Stimulated activated CD8-positive, alpha-beta memory T cell treated with anti-CD3 and anti-CD28 coated beads, Interleukin-12 subunit alpha, Interleukin-12 subunit beta, amount 100 ng/mL, for 24 hours (primary cell): ENCODE results near the gene SLC5A6.

Source experiments
- DNase-seq: peaks from one replicate; pipeline ENCODE4 v3.0.0-alpha.2; 2020; ENCODE audit errors: extremely low read depth

SLC5A6 gene

GRCh38 chr2:27236626-27237025 is 24.6 kb upstream of the SLC5A6 start:
- DNase-seq = no peak

- no peak for DNase-seq
Measured at GRCh38 chr2:27236136-27236535, 24.1 kb upstream of the SLC5A6 start.

DNA sequence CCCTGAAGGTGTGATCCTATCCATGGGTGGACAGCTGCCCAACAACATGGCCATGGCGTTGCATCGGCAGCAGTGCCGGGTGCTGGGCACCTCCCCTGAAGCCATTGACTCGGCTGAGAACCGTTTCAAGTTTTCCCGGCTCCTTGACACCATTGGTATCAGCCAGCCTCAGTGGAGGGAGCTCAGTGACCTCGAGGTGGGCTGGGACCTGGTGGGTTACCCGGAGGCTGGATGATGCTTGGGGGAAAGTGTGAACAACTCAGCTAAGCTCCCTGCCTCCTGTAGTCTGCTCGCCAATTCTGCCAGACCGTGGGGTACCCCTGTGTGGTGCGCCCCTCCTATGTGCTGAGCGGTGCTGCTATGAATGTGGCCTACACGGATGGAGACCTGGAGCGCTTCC is 21.3 kb upstream of the SLC5A6 start:
- no peak for DNase-seq

DNA sequence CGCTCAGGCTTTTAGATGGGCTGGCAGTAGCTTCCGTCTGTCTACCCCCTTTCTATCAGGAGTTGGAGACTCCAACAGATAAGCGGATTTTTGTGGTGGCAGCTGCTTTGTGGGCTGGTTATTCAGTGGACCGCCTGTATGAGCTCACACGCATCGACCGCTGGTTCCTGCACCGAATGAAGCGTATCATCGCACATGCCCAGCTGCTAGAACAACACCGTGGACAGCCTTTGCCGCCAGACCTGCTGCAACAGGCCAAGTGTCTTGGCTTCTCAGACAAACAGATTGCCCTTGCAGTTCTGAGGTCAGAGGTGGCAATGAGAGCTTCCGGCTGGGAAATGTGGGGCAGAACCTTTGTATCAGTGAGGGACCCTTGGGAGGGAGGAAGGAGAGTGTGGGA is 19.9 kb upstream of the SLC5A6 start:
- DNase-seq = no peak

DNA sequence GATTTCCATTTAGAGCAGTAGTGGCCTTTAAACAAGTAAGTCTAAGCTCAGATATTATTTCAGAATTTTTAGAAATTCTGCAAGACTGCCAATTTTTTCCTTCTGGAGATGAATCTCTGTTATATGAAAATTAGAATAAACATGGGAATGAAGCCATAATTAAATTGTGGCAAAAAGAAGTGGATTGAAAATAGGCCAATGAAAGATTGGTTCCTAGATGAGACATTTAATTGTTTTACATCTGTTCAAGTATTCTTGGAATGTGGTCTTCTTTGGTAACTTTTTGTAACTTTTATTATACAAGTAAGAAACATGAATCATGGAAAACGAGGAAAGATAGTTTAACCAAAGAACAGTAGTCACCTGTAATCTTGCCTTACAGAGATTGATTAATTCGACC is 15.4 kb upstream of the SLC5A6 start:
- no peak for DNase-seq

GRCh38 chr2:27225526-27225925 is 13.5 kb upstream of the SLC5A6 start:
- no peak for DNase-seq

DNA sequence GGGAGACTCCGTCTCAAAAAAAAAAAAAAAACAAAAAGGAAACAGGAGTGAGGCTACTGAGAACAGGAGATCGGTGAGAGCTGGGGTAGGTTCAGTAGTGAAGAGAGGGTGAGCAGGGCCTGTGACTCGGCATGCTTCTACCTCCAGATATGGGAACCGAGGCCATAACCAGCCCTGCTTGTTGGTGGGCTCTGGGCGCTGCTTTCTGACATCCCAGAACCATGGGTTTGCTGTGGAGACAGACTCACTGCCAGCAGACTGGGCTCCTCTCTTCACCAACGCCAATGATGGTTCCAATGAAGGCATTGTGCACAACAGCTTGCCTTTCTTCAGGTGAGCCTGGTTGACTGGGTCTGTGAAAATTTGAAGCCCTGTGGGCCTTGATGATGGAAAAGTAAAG is 11.3 kb upstream of the SLC5A6 start:
- DNase-seq = no peak

GRCh38 chr2:27222407-27222806 is 10.3 kb upstream of the SLC5A6 start:
- no peak for DNase-seq

- no peak for DNase-seq
Measured at GRCh38 chr2:27221166-27221565, 9.1 kb upstream of the SLC5A6 start.

GRCh38 chr2:27220091-27220490 is 8.0 kb upstream of the SLC5A6 start:
- DNase-seq = no peak

- no peak for DNase-seq
Measured at GRCh38 chr2:27219091-27219490, 7.0 kb upstream of the SLC5A6 start.

DNA sequence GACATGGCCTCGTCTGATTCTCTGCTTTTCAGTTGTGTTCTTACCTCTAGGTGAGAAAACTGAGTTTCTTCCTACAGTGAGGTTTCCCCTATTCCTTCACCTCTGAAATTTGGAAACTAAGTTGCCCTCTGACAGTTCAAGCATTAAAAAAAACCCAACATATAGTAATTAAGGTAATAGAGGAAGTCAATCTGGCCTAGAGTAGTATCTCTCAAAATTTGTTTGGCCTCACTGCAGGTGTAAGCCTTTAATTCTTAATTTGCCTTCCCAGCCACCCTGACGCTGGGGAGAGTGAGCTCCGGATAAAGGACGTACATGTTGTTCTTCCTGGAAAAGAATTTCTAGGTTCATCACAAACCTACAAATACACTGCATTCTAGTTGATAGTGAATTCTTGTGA is 6.5 kb upstream of the SLC5A6 start:
- DNase-seq = no peak

DNA sequence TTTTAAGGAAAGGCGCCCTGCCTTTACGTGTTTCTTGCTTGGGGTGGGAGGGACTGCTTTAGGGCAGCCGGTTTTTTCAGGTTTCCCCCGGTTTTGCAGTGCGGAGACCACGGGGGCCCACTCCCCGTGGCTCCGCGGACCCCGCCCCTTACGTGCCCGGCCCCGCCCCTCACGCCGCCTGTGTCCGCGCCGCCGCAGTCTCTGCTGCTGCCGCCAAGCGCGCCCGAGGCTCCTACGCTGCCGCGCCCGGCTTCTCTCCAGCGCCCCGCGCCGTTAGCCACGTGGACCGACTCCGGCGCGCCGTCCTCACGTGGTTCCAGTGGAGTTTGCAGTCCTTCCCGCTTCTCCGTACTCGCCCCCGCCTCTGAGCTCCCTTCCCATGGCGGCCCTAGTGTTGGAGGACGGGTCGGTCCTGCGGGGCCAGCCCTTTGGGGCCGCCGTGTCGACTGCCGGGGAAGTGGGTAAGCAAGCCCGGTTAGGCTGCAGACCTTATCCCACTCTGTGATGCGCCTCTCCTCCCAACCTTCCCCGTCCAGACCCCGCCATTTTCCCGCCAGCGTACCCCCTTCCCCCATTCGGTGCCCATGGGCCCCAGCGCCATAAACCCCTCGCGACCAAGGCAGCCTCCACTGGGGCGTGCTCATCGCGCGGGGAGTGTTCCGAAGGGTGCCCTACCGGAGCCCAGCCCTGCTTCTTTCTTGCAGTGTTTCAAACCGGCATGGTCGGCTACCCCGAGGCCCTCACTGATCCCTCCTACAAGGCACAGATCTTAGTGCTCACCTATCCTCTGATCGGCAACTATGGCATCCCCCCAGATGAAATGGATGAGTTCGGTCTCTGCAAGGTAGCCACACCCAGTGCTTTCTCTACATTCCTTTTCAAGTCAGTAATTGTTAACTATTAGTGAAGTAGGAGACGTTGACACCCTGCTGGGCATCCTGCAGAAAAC is 5.4 kb upstream of the SLC5A6 start, which contains the start of gene CAD:
CAD (plus strand) TSS at position 197 of the 949 bp plus-strand sequence; CDS start at position 380, 183 bp downstream.
- peak; percentile 76 for DNase-seq

GRCh38 chr2:27216416-27217137 is 4.5 kb upstream of the SLC5A6 start:
- no peak for DNase-seq

GRCh38 chr2:27214941-27215340 is 2.9 kb upstream of the SLC5A6 start:
- no peak for DNase-seq

DNA sequence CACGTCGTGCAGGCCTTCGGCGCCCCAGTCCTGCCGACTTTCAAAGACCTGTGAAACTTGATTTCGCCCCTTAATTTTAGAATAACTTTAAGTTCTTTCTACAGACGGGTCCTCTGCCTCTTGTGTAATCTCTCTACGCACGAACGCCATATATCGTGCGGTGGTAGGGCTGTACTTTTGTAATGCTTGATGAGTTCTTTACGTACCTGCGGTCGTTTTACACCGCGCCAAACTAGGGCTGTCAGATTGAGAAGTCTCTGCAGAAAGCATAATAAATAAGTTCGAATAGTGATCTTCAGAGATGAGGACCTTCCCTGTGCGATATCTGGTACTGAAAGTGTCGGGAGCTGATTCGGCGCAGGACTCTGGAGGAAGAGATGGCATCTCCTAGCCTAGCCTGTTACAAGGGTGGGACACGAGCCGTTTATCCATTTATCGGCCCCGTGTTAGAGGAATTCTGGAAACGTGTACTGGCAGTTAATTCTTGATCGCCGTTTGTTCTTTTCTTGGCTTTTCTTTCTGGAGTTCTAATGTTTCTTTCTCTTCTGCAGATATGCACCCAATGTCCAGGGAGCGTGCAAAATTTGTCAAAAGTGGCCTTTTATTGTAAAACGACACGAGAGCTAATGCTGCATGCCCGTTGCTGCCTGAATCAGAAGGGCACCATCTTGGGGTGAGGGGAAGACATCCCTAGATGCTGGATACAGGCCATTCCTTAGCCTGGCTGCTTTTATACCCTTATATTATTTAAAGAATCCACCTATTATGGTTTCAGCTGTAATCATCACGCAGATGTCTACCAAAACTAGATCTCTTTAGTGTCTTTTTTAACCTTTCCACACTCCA is 781 bp upstream of the SLC5A6 start:
- no peak for DNase-seq

DNA sequence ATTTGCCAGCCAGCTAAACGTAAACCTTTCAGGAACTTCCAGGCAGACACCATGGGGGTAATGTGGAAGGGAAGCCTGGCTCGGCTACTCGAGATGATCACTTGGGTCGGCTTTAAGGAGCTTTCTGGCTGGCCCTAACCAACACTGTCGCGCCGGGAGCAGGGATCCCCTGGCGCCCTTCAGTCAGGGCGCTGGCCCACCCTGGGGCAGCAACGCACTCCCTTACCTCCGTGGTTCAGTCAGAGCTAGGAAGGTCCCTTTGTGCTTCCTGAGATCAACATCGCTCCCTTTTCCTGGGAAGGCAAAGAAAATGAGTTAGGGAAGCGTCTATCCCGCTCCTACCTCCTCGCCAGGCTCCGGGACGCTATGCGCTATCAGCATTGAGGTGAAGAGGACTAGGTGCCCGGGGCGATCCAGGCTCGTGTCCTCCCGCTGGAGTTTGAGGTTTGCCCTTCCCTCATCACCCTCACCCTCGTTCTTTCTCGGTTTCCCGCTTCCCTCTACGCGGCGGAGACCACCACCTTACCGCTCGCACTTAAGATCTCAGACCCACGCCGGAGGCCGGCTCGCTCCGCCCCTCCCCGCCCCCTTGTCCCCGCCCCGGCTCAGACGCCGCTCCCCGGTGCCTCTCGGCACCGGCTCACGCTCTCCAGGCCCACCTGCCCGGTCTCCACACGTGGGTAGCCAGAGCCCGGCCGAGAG is 676 bp downstream of the SLC5A6 start:
- DNase-seq = no peak

DNA sequence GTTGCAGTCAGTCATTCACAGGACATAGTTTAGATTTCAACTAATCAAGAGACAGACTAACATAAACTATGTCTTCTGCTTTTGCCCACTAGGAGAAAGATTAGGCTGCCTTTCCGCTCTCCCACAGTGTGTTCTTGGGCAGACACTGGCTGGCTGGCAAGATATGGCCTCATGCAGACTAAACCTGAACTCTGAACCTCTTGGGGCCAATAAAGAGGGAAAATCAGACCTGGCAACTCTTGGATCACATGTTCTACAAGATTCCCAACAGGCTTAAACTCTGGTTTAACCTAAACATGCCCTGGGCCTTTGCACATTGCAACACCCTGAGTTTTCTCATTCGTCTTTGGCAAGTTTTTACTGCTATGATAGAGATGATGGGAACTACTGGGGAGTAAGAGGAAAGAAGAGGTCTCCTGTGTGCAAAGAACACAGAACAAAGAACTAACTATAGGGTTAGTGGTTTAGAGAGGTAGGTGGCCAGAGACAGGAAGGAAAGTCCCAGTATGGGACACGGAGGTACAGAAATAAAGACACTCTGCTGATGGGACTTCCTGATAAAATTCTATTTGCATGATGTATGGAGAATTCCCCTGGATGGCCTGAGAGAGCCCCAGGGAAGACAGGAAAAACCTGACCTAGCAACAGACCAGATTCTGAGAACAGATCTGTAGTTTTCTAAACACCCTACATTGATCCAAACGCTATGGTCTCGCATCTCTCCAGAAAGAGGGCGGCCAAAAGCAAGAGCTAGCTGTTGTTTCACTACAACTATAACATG is 2.3 kb downstream of the SLC5A6 start:
- no peak for DNase-seq

- no peak for DNase-seq
Measured at GRCh38 chr2:27208486-27209050, 3.5 kb downstream of the SLC5A6 start.

- no peak for DNase-seq
Measured at GRCh38 chr2:27206346-27206745, 5.7 kb downstream of the SLC5A6 start.
